Measurements from ENCODE around the gene C4B.

Gene C4B

DNA sequence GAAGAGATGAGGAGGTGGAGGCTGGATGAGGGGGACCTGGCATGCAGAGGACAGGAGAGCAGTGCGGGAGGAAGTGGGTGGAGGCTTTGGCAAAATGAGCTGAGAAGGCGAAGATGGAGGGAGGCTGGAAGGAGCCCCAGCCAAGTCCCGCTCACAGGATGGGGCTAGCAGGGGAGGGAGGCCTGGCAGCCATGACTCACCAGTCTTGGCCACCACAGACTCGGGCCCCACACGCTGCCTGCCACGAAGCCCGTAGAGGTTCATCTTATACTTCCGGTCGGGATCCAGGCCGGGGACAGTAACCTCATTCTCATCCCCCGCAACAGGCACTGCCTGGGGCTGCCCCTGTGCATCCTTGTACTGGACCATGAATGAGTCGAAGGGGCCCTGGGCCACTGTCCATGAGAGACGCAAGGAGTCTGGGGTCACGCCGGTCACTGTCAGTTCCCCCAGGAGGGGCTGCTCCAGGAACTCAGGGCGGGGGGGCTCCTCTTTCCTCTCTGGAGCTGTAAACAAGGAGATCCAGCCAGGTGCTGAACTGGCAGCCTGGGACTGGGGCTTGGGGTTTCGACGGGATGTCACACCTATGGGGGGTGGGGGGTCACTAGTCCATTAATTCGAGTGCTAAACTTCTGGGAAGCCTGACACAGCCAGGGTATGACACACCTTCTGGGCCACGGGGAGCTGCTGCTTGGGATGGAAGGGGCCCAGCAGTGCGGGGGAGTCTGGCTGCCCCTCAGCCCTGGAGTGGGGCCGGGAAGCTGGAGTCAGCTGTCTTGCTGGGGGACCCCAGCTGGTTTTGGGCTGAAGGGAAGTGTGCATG lies 66.8 kb downstream of the C4B start:
- no peak for DNase-seq (ENCODE audit: low read depth in 2 of 3, low spot score in 1 of 3)

GRCh38 chr6:32082478-32082877 lies 67.9 kb downstream of the C4B start:
- no peak for DNase-seq (ENCODE audit: low read depth in 2 of 3, low spot score in 1 of 3)

DNA sequence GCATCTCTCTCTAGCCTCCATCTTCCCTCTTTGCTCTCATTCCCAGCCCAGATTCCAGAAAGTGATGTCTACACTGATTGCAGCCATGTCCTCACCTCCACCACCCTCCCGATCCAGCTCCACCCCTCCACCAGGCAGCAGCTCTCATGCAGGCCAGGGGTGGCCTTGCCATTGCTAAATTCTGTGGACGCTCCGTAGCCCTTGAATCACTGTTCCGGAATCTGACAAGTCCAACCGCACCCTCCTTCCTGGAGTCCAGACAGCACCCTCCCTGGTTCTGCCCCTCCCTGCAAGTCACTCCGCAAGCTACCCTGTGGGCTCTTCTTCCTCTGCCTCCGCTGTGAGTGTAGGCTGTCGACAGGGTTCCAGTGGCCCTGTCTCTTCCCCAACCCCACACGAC lies 68.3 kb downstream of the C4B start:
- DNase-seq (ENCODE audit: low read depth in 2 of 3, low spot score in 1 of 3), result no peak

DNA sequence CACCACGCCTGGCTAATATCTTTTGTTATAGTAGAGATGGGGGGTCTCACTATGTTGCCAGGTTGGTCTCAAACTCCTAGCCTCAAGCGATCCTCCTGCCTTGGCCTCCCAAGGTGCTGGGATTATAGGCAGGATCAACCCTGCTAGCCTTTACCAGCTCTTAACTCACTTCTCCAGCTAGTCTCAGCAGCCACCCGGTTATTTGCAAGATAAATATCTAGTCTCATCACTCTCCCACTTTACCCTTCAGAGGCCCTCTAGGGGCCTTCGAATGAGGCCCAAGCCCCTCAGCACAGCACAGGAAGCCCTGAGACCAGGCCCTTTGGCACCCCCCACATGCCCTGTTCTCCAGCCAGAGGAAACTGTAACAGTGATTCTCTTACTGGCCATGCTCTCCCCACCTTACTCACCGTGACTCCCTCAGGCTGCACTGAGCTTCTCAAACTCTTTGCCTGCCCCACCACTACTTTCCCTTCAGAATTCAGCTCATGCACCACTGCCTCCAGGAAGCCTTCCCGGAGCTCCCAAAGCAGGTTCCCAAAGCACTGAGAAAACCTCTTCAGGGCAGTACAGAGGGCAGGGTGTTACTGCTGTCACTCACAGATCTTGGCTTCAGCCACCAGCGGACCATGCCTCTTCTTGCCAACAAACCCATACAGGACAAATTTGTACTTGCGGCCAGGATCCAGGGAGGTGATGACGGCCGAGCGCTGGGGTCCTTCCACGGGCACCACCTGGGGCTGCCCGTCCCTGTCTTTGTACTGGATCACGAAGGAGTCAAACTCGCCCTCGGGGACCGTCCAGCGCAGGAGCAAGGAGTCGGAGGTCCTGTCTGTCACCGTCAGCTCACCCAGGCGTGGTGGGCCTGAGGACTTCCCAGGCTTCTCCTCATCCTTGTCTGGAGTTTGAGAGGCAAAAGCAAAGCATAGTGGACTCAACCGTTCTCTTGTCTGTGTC lies 69.5 kb downstream of the C4B start:
- no peak for DNase-seq (ENCODE audit: low read depth in 2 of 3, low spot score in 1 of 3)

GRCh38 chr6:32084780-32085179 lies 70.2 kb downstream of the C4B start:
- DNase-seq (ENCODE audit: low read depth in 2 of 3, low spot score in 1 of 3), result no peak

All from stimulated activated CD4-positive, alpha-beta T cell treated with anti-CD3 and anti-CD28 coated beads, Interleukin-12 subunit alpha, Interleukin-12 subunit beta, amount 100 ng/mL, for 48 hours (primary cell).